GM19240 (cell line): ENCODE results near the gene CGNL1.

Source experiments
- DNase-seq: peaks from one replicate; pipeline ENCODE4 v3.0.0; 2011; ENCODE audit warnings: low spot score; ENCODE audit not compliant: insufficient read length

The CGNL1 gene

GRCh38 chr15:57421110-57421509 lies 44.8 kb downstream of the CGNL1 start:
- DNase-seq = no peak

GRCh38 chr15:57421551-57421950 lies 45.2 kb downstream of the CGNL1 start:
- DNase-seq = no peak

- no peak for DNase-seq
Measured at GRCh38 chr15:57422113-57422754, 45.9 kb downstream of the CGNL1 start.

- no peak for DNase-seq
Measured at GRCh38 chr15:57423599-57424140, 47.4 kb downstream of the CGNL1 start.

GRCh38 chr15:57424628-57425405 lies 48.5 kb downstream of the CGNL1 start:
- no peak for DNase-seq

GRCh38 chr15:57425842-57426241 lies 49.5 kb downstream of the CGNL1 start:
- no peak for DNase-seq

- no peak for DNase-seq
Measured at GRCh38 chr15:57427367-57427821, 51.1 kb downstream of the CGNL1 start.

GRCh38 chr15:57432141-57432741 lies 55.9 kb downstream of the CGNL1 start:
- no peak for DNase-seq

GRCh38 chr15:57436166-57436565 lies 59.9 kb downstream of the CGNL1 start:
- no peak for DNase-seq

GRCh38 chr15:57436961-57437360 lies 60.7 kb downstream of the CGNL1 start:
- DNase-seq = no peak

GRCh38 chr15:57437564-57437963 lies 61.3 kb downstream of the CGNL1 start:
- no peak for DNase-seq

GRCh38 chr15:57438166-57438565 lies 61.9 kb downstream of the CGNL1 start:
- DNase-seq = no peak

GRCh38 chr15:57439128-57440027 lies 63.1 kb downstream of the CGNL1 start:
- no peak for DNase-seq

GRCh38 chr15:57440167-57440566 lies 63.9 kb downstream of the CGNL1 start:
- no peak for DNase-seq

GRCh38 chr15:57440799-57441198 lies 64.5 kb downstream of the CGNL1 start:
- DNase-seq = no peak

- no peak for DNase-seq
Measured at GRCh38 chr15:57442335-57442734, 66.0 kb downstream of the CGNL1 start.

- DNase-seq = no peak
Measured at GRCh38 chr15:57443486-57443885, 67.2 kb downstream of the CGNL1 start.

GRCh38 chr15:57444877-57445513 lies 68.7 kb downstream of the CGNL1 start:
- no peak for DNase-seq

GRCh38 chr15:57445872-57446271 lies 69.6 kb downstream of the CGNL1 start:
- no peak for DNase-seq

- no peak for DNase-seq
Measured at GRCh38 chr15:57446393-57446792, 70.1 kb downstream of the CGNL1 start.

- no peak for DNase-seq
Measured at GRCh38 chr15:57451555-57451954, 75.2 kb downstream of the CGNL1 start.
